NCI-H226 (cell line): Measurements from ENCODE around the gene DEFB116.
"Not testable (repeated sequence)": the region's sequence is repeated elsewhere in the genome, so short reads cannot be mapped to it uniquely, and the experiment has no call there.

ENCODE experiments used
- DNase-seq: peaks from one replicate; pipeline ENCODE4 v3.0.0-alpha.2; 2015

Gene DEFB116

DNA sequence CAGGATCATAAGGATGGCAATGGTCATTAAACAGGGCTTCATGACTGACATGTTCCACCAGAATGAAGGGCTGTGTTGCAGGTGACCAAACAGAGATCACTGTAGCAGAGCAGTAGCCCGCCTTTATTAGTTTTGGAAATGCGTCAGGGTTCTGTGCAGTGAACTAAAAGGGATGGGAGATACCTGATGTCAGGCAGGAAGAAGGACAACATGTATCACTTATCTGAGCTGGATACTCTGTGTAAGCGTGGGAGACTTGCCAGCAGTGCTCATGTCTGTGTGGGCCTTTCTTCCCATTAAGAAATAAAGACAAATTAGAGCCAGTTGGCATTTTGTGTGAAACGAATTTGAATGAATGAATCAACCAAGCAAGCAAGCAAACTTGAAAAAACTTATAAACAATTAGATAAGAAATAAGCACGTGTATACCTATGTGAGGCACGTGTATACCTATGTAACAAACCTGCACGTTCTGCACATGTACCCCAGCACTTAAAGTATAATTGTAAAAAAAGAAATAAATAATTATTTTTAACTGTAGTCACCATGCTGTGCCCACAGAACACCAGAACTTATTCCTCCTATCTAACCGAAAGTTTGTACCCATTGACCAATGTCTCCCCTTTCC lies at the start of gene DEFB116:
TSS of gene DEFB116 (minus strand) at position 51 of the 628 bp plus-strand sequence. CDS start at position 51, 0 bp downstream.
- no peak for DNase-seq

DNA sequence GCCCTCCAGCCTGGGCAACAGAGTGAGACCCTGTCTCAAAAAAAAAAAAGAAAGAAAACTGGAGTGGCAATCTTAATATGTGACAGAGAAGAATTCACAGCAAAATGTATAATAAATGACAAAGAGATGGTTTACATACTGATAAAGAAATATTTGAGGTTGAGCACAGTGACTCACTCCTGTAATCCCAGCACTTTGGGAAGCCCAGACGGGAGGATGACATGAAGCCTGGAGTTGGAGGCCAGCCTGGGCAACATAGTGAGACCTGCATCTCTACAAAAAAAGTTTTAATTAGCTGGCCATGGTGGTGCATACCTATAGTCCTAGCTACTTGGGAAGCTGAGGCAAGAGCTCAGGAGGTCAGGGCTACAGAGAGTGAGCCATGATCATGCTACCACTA lies 47.6 kb upstream of the DEFB116 start:
- peak; percentile 54 for DNase-seq

GRCh38 chr20:31341470-31341869 lies 33.1 kb upstream of the DEFB116 start:
- DNase-seq = no peak

- no peak for DNase-seq
Observed at GRCh38 chr20:31330893-31331292, 22.5 kb upstream of the DEFB116 start.

DNA sequence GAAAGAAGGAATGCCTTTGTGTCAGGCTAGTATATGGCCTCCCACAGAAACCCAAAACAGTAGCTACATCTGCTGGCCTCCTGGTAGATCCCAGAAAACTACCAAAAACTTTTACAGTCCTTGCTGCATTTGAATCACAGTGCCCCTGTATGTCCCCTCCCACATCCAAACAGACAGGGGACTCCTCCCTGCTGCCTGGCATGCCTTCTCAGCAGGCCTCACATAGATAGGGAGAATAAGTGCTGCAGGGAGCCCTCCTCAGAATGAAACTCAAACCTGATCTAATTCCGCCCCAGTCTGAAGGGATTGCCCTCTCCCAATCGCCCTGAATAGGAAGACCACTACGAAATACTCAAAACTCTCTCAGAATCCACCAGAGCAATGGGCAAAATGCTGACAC lies 14.1 kb upstream of the DEFB116 start:
- DNase-seq = no peak

DNA sequence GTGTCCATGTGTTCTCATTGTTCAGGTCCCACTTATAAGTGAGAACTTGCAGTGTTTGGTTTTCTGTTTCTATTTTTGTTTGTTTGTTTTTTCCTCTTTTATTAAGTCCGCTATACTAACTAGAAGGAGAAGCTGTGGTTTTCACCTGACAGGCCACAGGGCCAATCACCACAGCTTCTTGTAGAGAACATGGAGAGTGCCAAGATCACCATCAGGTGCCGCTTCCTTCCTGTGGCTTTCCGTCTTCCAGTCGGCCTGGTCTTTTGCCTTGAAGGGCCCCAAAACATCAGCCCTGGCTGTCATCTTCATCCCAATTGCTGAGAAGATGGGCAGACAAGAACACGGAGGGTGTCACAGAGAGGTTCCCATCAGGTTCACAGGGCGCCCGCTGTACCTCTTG lies 23.4 kb downstream of the DEFB116 start:
- DNase-seq = not testable (repeated sequence)

DNA sequence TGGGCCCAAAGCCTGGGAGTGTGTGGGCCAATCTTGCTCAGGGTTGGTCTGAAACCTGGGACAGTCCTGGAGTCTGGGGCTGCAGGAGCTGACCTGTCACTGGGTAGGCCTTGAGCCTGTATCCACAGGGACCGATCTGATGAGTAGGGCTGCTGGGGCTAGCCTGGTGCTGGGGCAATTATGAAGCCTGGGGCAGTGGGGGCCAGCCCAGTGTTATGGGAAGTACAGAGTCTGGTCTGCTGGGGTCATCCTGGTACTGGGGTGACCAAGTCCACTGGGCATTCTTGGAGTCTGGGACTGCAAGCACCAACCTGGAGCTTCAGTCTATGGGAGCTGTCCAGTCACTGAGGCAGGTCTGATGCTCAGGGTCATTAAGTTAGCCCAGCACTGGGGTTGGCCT lies 30.2 kb downstream of the DEFB116 start:
- no peak for DNase-seq

DNA sequence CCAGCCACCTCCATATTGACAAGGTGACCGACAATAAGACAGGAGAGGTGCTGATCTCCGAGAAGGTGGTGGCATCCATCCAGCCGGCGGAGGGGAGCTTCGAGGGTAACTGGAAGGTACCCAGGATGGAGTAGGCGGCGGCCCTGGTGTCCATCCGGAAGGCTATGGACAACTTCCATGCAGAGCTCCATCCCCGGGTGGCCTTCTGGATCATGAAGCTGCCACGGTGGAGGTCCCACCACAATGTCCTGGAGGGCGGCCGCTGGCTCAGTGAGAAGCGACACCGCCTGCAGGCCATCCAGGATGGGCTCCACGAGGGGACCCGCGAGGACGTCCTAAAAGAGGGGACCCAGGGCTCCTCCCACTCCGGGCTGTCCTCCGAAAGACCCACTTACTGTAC lies 33.9 kb downstream of the DEFB116 start:
- no peak for DNase-seq

- DNase-seq = peak; percentile 10
Observed at GRCh38 chr20:31260326-31260932, 48.0 kb downstream of the DEFB116 start.

DNA sequence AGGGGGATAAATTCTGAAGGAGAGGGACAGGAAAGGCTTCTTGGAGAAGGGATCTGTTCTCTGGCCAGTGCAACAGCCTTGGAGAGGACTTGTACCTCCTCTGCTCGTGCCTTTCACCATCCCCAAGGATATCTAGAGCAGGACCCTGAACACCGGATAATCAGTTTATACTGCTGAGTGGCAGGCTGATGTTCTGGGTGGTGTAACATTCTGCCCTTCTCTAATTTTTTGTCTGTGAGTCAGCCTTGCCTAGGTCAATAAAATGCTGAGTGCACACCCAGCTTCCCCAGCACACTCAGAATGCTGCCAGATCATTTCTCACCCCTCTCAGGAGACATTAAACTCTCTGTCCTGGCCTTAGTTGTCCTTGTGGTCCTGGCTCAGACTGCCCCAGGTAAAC lies 51.0 kb downstream of the DEFB116 start, which contains the start of gene DEFB115:
TSS of gene DEFB115 (plus strand) at position 301 of the 400 bp plus-strand sequence. CDS start at position 301, 0 bp downstream.
- DNase-seq = no peak

DNA sequence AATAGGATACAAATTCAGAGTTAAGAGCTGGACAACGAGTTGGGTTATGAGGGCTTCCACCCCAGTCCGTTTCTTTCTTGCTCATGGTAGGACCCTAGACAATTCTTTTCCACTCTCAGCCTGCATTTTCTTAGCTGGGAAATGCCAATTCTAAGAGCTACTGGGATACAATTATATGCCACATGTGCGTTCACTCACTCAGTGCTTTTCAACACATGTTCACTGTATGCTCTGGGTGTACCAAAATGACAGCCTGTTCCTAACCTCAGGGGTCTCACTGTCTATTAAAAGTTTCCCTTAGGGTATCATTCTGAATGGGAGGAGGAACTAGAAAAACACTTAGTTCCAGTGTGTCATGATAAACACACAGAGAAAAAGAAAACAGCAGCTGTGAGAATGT lies 51.4 kb downstream of the DEFB116 start:
- no peak for DNase-seq
